SU-DHL-6 (cell line): ENCODE results near the gene KAT6B.

Experiments used
- H2AFZ ChIP-seq: fragments of 200-600 bp; sonication (generic); 2 replicates; pipeline ENCODE4 v1.6.1; 2014; ENCODE audit warnings: low read depth, mild to moderate bottlenecking, moderate library complexity, mixed read lengths, antibody characterized with exemption, low read length; ENCODE audit not compliant: severe bottlenecking
- H3F3A ChIP-seq: fragments of 200-600 bp; shearing (Covaris generic); 2 replicates; pipeline ENCODE4 v1.6.0; 2016; ENCODE audit warnings: antibody characterized with exemption, mild to moderate bottlenecking; ENCODE audit not compliant: insufficient read depth
- H3K27ac ChIP-seq: fragments of 200-600 bp; sonication (generic); 2 replicates; pipeline ENCODE4 v1.5.1; 2016; ENCODE audit warnings: low read depth, mild to moderate bottlenecking, low read length, moderate library complexity, mixed read lengths
- H3K27me3 ChIP-seq: fragments of 200-600 bp; sonication (generic), shearing (Covaris generic); 2 replicates; pipeline ENCODE4 v1.6.0; 2014; ENCODE audit warnings: mild to moderate bottlenecking, low read length
- H3K36me3 ChIP-seq: fragments of 200-600 bp; sonication (generic); 2 replicates; pipeline ENCODE4 v1.6.1; 2014; ENCODE audit warnings: mild to moderate bottlenecking, low read length, mixed read lengths
- H3K4me2 ChIP-seq: fragments of 300-600, 200-600 bp; shearing (Covaris generic), sonication (generic); 2 replicates; pipeline ENCODE4 v1.6.0; 2014; ENCODE audit warnings: low read length, low read depth, mild to moderate bottlenecking; ENCODE audit not compliant: poor library complexity, severe bottlenecking
- H3K4me3 ChIP-seq: fragments of 200-600 bp; sonication (generic); 2 replicates; pipeline ENCODE4 v1.5.1; 2014; ENCODE audit warnings: antibody characterized with exemption, low read length, mild to moderate bottlenecking, mixed read lengths; ENCODE audit not compliant: insufficient read depth, poor library complexity, severe bottlenecking
- H3K79me2 ChIP-seq: fragments of 200-600 bp; sonication (generic); 2 replicates; pipeline ENCODE4 v1.6.1; 2014; ENCODE audit warnings: mild to moderate bottlenecking, low read length, moderate library complexity; ENCODE audit not compliant: insufficient read depth
- H3K9ac ChIP-seq: fragments of 200-600 bp; sonication (generic); 2 replicates; pipeline ENCODE4 v1.7.0; 2014; ENCODE audit warnings: mild to moderate bottlenecking, low read length
- H3K9me2 ChIP-seq: fragments of 200-600 bp; sonication (generic); replicated peaks from 2 replicates; pipeline ENCODE4 v1.6.1; 2014; ENCODE audit warnings: low read length; ENCODE audit not compliant: insufficient read depth
- H3K9me3 ChIP-seq: fragments of 200-600 bp; sonication (generic); 2 replicates; pipeline ENCODE4 v1.6.1; 2014; ENCODE audit warnings: low read length, mixed read lengths; ENCODE audit not compliant: insufficient read depth
- H4K20me1 ChIP-seq: fragments of 200-600 bp; sonication (generic); 2 replicates; pipeline ENCODE4 v1.6.1; 2014; ENCODE audit warnings: low read depth, mild to moderate bottlenecking, antibody characterized with exemption, low read length, moderate library complexity, mixed read lengths
- CTCF ChIP-seq: fragments of 200-600 bp; sonication (generic); IDR thresholded peaks from one replicate; pipeline ENCODE4 v1.5.1; 2017; ENCODE audit warnings: antibody characterized with exemption, mild to moderate bottlenecking, low read length, moderate library complexity; ENCODE audit not compliant: insufficient read depth, poor library complexity, severe bottlenecking
- EZH2phosphoT487 ChIP-seq: fragments of 200-600 bp; sonication (generic), shearing (Covaris generic); conservative IDR thresholded peaks from 2 replicates; pipeline ENCODE4 v1.6.1; 2018; ENCODE audit warnings: mild to moderate bottlenecking, antibody characterized with exemption, low read length, moderate library complexity, mixed read lengths

The KAT6B gene

GRCh38 chr10:75029420-75029819, 203.0 kb downstream of the KAT6B start:
- Histone ChIP-seq H3K27me3 (no peaks in the 10 kb centered on the region), H4K20me1 (no peaks in the 10 kb centered on the region), H3K36me3 (peaks cover 3% of the 10 kb centered on the region; the same call in 1 of the 2 replicates)

GRCh38 chr10:75029857-75030256, 203.5 kb downstream of the KAT6B start:
- Histone ChIP-seq H2AFZ (no peak overlapping the region), H3K4me3 (no peak overlapping the region), H3K9me2 (no peaks in the 10 kb centered on the region), H3K27me3 (no peaks in the 10 kb centered on the region), H3K79me2 (no peaks in the 10 kb centered on the region), H4K20me1 (no peaks in the 10 kb centered on the region), H3F3A (no peaks in the 10 kb centered on the region), H3K4me2 (no peak overlapping the region), H3K27ac (no peak overlapping the region), H3K9me3 (no peaks in the 10 kb centered on the region), H3K36me3 (peaks cover 3% of the 10 kb centered on the region; the same call in 1 of the 2 replicates), H3K9ac (no peak overlapping the region)
- TF ChIP-seq CTCF (no peak), EZH2phosphoT487 (no peak)

More at GRCh38 chr10:75029420-75029819, 203.0 kb downstream of the KAT6B start:
- Histone ChIP-seq H3K79me2 (no peaks in the 10 kb centered on the region), H3K4me3 (no peak overlapping the region), H3F3A (no peaks in the 10 kb centered on the region), H3K9me2 (no peaks in the 10 kb centered on the region), H2AFZ (no peak overlapping the region), H3K9ac (no peak overlapping the region), H3K4me2 (no peak overlapping the region), H3K27ac (no peak overlapping the region), H3K9me3 (no peaks in the 10 kb centered on the region)
- TF ChIP-seq EZH2phosphoT487 = no peak
- TF ChIP-seq CTCF = no peak

GRCh38 chr10:75030371-75030770, 204.0 kb downstream of the KAT6B start:
- Histone ChIP-seq H3K79me2 (no peaks in the 10 kb centered on the region), H3K9me2 (no peaks in the 10 kb centered on the region), H2AFZ (no peak overlapping the region), H3K9ac (no peak overlapping the region), H3K27ac (no peak overlapping the region), H3K9me3 (no peaks in the 10 kb centered on the region), H3F3A (no peaks in the 10 kb centered on the region), H4K20me1 (no peaks in the 10 kb centered on the region), H3K4me3 (no peak overlapping the region), H3K36me3 (peaks cover under 1% of the 10 kb centered on the region; the same call in 1 of the 2 replicates), H3K27me3 (no peaks in the 10 kb centered on the region), H3K4me2 (no peak overlapping the region)
- TF ChIP-seq EZH2phosphoT487 = no peak

- H3F3A ChIP-seq = no peaks in the 10 kb centered on the region
- H3K9me3 ChIP-seq = no peaks in the 10 kb centered on the region
- no peaks in the 10 kb centered on the region for H4K20me1 ChIP-seq
- no peak overlapping the region for H2AFZ ChIP-seq
- no peak overlapping the region for H3K9ac ChIP-seq
- no peaks in the 10 kb centered on the region for H3K9me2 ChIP-seq
- no peak overlapping the region for H3K27ac ChIP-seq
- H3K79me2 ChIP-seq = no peaks in the 10 kb centered on the region
- H3K4me2 ChIP-seq = no peak overlapping the region
- no peaks in the 10 kb centered on the region for H3K36me3 ChIP-seq
- H3K27me3 ChIP-seq = no peaks in the 10 kb centered on the region
- no peak for TF ChIP-seq CTCF
- TF ChIP-seq EZH2phosphoT487 = no peak
- H3K4me3 ChIP-seq = no peak overlapping the region
These were observed 205.7 kb downstream of the KAT6B start for GRCh38 chr10:75032119-75032518.
